CD4-positive, alpha-beta T cell treated with Interleukin-15 for 4 hours (primary cell): Measurements from ENCODE around the gene EPHB3.

Experiments
- DNase-seq: peaks from one replicate; pipeline ENCODE4 v3.0.0-alpha.2; 2020; ENCODE audit warnings: low spot score

EPHB3 gene

DNA sequence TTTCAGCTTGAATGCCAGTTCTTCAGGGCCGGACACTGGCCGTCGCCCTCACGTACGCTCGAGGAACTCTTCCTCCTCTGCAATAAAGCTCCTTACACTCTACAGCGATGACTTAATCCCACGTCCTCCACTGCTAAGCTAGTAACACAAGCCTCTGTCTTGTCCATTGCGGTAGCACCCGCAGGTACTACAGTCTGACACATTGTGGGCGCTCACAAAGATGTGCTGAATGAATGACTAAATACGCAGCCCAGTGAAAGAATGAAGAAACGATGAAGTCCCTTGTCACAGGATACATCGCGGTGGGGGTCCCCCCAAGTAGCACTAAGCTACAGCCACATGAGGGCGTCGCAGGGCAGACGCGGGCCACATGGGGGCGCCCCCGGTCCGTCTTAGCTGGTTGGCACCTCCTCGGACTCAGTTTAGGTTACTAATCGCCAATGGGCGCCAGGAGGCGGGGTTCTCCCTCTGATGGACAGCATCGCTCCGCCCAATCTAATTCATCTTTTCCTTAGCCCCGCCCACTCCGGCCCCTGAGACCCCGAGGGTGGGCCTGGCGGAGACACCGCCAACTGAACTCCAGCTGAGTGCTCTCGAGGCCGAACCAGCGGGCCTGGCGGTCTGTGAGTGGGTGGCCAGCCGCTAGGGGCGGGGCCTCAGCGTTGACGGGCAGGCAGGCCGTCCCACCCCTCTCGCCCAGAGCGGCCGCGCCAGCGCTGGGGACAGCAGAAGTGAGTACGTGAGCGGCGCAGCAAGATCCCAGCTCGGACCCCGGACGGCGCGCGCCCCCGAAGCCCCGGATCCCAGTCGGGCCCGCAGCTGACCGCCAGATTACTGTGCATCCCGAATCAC is at the start of gene EPHB3:
Gene EPHB3 (plus strand): TSS at position 725 of the 852 bp plus-strand sequence. CDS start 451 bp downstream, outside the sequence.
- DNase-seq, result peak; percentile 88

DNA sequence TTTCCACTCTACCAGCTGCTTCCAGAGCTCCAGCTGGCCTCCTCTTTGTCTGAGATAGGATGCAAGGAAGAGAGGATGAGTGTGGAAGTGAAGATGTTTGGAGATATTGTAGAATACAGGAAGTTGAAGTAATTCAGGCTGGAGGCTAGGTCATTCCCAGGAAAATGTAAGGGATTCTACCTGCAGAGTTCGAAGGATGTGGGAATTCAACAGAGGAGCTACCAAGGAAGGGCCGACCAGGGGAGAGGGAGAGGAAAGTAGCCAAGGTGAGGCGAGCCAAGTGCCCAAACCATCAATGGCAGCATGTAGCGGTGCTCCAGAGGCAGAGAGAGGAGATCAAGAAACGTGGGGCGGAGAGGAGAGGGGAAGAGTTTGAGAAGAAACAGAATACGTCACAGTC is 49.0 kb upstream of the EPHB3 start:
- DNase-seq, result no peak

GRCh38 chr3:184513276-184514170 is 48.1 kb upstream of the EPHB3 start:
- DNase-seq, result peak; percentile 81

- no peak for DNase-seq
These were observed 47.5 kb upstream of the EPHB3 start for GRCh38 chr3:184514171-184514490.

DNA sequence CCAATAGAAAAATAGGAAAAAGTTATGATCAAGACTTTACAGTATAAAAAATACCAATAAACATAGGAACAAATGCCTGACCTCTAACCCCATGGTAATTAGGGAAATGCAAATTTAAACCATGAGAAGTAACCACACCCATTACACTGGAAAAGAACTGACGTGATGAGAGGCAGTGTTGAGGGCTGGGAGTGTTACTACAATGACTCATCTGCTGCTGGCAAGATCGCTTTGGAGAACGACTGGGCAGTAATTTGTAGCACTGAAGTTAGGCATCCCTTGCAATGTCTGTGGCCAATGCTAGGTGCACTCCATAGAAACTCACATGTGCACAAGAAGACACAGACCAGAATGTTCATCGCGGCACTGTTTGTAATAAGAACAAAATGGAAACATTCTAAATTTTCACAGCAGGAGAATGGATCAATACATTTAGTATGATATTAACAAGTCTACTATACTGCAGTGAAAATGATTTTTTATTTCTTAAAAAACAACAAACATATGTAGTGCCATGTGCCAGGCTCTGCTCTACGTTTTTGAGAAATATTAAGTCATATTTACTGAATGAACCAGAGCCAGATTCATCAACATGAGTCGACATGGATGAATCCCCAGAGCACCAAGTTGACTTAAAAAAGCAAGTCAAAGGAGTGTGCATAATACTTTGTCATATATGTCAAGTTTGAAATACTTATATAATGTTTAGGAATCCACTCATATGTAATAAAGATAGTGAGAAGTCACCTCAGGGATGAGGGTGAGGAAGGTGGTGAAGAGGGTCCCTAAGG is 37.6 kb upstream of the EPHB3 start:
- DNase-seq, result no peak

DNA sequence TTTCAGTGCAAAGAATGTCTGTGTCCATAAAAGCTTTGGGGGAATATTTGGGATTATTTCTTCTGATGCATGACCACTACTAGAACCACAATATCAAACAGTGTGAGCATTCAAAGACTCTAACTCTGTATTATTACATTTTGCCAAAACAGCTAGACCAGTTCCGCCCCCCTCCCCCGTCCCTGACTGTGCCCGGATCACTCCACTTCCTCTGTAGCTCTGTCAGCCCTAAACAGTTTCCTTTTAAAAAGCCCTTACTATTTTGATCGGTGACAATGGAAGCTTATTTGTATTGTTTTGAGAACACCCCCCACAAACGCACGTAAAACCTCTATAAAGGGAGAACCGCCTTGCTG is 36.6 kb upstream of the EPHB3 start:
- DNase-seq, result peak; percentile 3

GRCh38 chr3:184525337-184526087 is 36.1 kb upstream of the EPHB3 start:
- DNase-seq, result no peak

GRCh38 chr3:184526088-184526433 is 35.5 kb upstream of the EPHB3 start:
- DNase-seq, result no peak

DNA sequence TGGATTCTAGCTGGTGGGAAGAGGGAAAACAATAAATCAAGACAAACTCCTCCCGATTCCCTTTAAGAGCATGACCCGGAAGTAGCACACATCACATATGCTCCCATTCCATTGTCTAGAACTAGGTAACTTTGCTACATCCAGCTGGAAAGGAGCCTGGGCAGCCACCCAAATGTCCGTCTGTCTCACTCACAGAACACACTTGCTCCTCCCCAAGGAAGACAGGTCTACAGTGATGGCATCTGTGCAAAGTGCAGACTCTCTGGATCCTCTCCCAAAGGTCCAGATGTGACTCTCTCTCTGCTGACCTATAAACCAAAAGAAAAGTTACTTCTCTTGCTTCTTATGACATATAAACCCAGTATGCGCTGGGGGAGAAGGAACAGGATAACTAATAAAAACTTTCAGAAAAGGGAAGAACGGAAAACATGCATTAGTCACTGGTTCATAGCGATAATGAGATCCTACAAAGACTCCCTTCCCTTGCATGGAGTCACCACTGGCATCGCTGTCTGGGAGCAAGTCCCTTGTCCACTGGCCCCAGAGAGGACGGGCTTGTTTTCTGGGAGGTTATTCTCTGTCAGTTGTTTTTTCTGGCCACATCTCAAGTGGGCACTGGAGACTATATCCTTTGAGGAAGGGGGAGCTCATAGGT is 29.8 kb upstream of the EPHB3 start:
- DNase-seq, result no peak

DNA sequence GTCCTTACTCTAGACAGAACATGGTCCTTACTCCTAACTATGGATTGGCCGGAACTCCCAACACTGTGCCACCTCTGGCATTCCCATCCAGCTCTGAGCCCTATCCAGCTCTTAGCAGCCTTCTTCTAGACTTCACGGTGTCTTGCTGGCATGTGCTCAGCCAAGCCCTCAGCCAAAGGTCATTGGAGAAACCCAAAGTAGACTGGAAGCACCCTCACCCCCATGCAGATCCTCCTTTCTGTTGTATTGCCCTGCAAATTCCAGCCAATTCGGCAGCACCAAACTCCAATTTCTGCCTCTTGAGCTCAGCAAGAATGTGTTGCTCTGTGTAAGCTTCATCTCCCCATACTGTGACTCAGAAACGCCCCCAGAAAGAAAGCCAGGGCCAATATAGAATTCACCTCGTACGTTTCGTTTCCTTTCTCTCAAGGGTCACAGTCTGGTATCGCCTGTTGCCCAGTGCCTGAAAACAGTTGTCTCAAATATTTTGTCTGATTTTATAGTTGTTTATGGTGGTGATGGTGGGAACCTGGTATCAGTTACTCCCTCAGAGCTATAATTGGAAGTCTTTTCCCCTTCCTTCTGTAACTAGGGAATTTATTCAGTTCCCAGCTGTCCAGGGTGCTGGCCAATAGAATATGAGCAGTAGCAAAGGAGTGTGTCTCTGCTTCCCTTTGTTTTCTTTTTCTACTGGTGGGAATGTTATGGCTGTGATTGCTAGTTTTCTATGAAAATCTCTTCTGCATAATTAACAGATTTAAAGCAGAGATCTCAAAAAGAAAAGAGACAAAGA is 28.4 kb upstream of the EPHB3 start:
- DNase-seq, result no peak

GRCh38 chr3:184537885-184538665 is 23.5 kb upstream of the EPHB3 start:
- no peak for DNase-seq

DNA sequence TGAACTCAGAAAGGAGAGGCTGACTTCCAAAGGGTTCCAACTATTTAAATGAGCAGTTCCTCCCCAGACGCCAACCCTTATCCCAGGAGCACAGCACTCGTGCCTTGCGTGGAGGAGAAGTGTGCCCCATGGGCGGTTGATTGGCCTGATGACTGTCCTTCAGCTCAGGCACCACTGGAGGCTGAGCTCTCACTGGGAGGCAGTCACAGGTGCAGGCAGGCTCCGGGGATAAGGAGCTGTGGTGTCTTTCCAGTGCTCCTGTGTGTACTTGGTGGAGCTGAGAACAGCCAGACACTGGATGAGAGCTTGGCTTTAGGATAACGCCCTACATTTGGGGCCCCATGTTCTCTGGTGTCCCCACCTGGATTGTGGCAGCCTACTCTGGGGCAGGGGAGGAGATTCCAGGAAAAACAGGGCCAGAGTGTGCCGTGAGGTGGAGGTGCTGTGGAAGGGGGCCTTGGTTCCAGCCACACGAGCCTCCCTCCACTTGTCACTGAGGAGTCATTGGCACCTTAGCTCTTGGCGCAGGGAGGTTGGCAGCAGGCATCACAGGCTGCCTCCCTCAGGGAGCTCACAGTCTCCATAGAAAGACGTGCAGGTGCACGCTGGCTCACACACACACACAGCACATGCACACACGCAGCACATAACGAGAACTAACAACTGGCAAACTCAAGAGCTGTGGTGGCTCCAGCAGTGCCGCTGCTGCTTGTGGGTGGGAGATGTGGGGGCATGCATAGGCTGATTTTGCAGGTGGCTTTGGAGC is 22.7 kb upstream of the EPHB3 start:
- no peak for DNase-seq

DNA sequence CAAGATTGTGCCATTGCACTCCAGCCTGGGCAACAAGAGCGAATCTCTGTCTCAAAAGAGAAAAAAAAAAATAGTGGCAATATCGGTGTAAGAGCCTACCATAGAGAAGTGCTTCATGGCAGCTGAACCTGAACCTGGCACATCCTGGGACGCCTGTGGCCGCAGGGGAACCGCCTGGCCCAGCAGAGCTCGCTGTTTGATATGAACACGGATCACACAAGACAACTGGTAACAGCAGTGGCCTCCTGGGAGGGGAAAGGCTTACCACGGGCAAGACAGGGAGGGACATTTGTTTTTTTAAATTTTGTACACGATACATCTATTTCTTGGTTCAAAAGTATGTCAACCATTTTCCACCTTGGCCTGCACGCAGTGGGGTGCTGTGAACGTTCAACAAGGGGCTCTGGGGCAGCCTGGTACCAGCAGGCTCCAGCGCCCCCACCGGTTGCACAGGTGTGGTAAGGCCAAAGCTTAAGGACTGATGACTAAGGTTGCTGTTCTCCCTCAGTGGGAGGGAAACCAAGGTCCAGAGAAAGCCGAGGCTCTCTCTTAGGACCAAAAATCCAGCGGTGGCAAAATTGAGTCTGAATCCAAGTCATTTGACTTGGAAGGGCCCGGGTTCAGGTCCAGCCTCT is 21.7 kb upstream of the EPHB3 start:
- DNase-seq, result no peak

DNA sequence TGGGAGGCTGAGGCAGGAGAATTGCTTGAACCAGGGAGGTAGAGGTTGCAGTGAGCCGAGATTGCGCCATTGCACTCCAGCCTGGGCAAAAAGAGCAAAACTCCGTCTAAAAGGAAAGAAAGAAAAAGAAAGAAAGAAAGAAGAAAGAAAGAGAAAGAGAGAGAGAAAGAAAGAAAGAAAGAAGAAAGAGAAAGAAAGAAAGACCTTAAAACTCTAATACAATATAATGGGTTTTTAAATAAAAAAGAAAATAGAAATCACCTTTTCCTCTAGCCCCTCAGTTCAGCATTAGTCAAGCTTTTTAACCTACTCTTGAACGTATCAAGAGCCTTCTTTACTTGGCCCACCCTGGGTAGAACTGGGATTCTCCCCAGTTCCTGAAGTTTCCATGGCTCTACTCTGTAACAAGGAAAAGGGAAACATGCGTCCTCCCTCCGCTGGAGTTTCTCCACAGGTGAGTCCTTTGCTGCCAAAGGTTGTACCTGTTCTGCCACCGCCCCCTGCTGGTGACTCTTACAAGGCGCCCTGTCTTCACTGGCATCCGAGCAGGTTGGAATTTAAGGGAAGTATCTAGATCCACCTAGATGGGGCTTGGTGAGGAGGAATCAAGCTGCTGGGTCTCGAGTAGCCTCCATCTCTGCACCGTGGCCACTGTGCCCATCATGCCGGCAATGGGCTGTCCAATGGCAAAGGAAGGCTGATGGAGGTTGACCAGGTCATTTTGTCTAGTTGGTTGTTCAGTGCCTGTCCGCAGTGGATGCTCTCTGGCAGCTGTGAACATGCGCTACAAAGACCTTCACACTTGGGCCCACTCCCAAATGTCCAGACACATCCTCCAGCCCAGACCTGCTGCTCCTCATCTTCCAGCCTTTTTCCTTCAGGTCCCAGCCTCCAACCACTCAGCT is 20.6 kb upstream of the EPHB3 start:
- peak; percentile 67 for DNase-seq

GRCh38 chr3:184541886-184542562 is 19.6 kb upstream of the EPHB3 start:
- no peak for DNase-seq

DNA sequence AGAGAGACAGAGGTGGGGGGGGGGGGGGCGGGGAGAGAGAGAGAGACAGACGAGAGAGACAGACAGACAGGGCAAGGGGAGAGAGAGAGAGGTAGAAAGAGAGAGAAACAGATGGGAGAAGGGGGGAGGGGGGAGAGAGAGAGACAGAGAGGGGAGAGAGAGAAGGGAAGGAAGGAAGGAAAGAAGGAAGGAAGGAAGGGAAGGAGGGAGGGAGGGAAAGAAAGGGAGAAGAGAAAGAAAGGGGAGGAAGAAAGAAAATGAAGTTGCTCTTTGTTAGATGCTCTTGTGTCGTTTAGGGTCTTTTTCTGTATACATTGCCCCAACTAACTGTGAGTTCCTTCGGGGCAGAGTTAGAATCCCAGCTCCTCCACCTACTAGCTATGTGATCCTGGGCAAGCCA is 19.0 kb upstream of the EPHB3 start:
- no peak for DNase-seq

- DNase-seq, result no peak
These were observed 18.3 kb upstream of the EPHB3 start for GRCh38 chr3:184543256-184543655.
